Measurements from ENCODE around the gene GABRD. TPM values are rescaled to one million over a fixed set of nuclear protein-coding genes. Genes with fewer than 3 reads are reported as not detected.

GABRD gene
- total and polyA plus RNA-seq, 10 of the 15 experiments (the other 5 are each of a cell fraction or from before 2014, with no cell fraction given), result not detected

- DNase-seq (ENCODE audit: low read depth, low spot score), result no peak
- CTCF ChIA-PET, result no interaction called here
- in situ Hi-C loops (cut with MboI) (no loop called here), intact Hi-C loops (cut with micrococcal nuclease; ENCODE audit: unreplicated experiment) (no loop called here)
- Histone ChIP-seq H3K4me1 (ENCODE audit: control insufficient read depth, insufficient read depth, low read length) (no peaks in the 10 kb centered on the region), H3K27ac (ENCODE audit: control insufficient read depth, insufficient read depth) (no peak overlapping the region), H2AFZ (ENCODE audit: control insufficient read depth, low read depth, low read length) (peak overlapping the region; percentile 47; the same call in 1 of the 2 replicates), H3K79me2 (ENCODE audit: control insufficient read depth, insufficient read depth, low read length) (no peaks in the 10 kb centered on the region), H3K9me3 (replicated peaks; ENCODE audit: control insufficient read depth, insufficient read depth, low read length) (no peaks in the 10 kb centered on the region), H3K9ac (ENCODE audit: control insufficient read depth, insufficient read depth, low read length) (peak overlapping the region; percentile 22; the same call in 1 of the 2 replicates), H4K20me1 (ENCODE audit: control insufficient read depth, insufficient read depth) (no peaks in the 10 kb centered on the region), H3K4me2 (ENCODE audit: control insufficient read depth, insufficient read depth) (peak overlapping the region; percentile 62; the same call in 1 of the 2 replicates), H3K27me3 (replicated peaks in 1 of 2; ENCODE audit: control insufficient read depth in 2 of 2, insufficient read depth in 2 of 2, low read length in 1 of 2) (peaks cover 0 to 2% of the 10 kb centered on the region in 2 experiments; a peak in 2 of 4 replicates), H3K36me3 (ENCODE audit: control insufficient read depth in 2 of 2, insufficient read depth in 2 of 2, low read length in 1 of 2) (no peaks in the 10 kb centered on the region), H3K4me3 (peak overlapping the region; percentile 67; the same call in 1 of the 2 replicates)
- SMC1A ChIA-PET (ENCODE audit: uncharacterized antibody, unreplicated experiment), result no interaction called here
- ATAC-seq, result no peak
- RAD21 ChIA-PET (ENCODE audit: unreplicated experiment), result no interaction called here
- TF ChIP-seq SIN3A (IDR thresholded peaks at IDR 0.05; ENCODE audit: low read depth, low read length), result no peak
- TF ChIP-seq CBX5 (IDR thresholded peaks at IDR 0.05; ENCODE audit: low read depth), result no peak
- TF ChIP-seq SMARCA5 (IDR thresholded peaks at IDR 0.05), result no peak
- TF ChIP-seq NRF1 (conservative IDR thresholded peaks at IDR 0.05; ENCODE audit: low read depth, low read length), result no peak
- no peak for TF ChIP-seq BCL11A (IDR thresholded peaks at IDR 0.05; ENCODE audit: low read depth, low read length)
- TF ChIP-seq E2F8 (IDR thresholded peaks at IDR 0.05; ENCODE audit: low read depth, partially characterized antibody), result no peak
- no peak for TF ChIP-seq KAT2A (conservative IDR thresholded peaks at IDR 0.05; ENCODE audit: control insufficient read depth, low read depth, low read length)
- no peak for TF ChIP-seq MTA3 (IDR thresholded peaks at IDR 0.05; ENCODE audit: borderline replicate concordance, low read length)
- no peak for TF ChIP-seq NR2C1 (IDR thresholded peaks at IDR 0.05)
- TF ChIP-seq KLF5 (IDR thresholded peaks at IDR 0.05; ENCODE audit: partially characterized antibody), result no peak
- TF ChIP-seq SMAD5 (IDR thresholded peaks at IDR 0.05; ENCODE audit: low read depth), result no peak
- no peak for TF ChIP-seq CTCF (IDR thresholded peaks at IDR 0.05 in 2 of 3, conservative IDR thresholded peaks at IDR 0.05 in 1 of 3; ENCODE audit: control insufficient read depth in 2 of 3, extremely low read depth in 1 of 3, insufficient read depth in 1 of 3, low read depth in 3 of 3, low read length in 3 of 3)
- FAIRE-seq, result no peak
- POLR2A ChIA-PET, result no interaction called here
- 26% methylated on average over 52 of the region's 84 CpGs for WGBS (ENCODE audit: insufficient coverage, insufficient replicate concordance, low lambda C conversion rate, missing lambda C conversion rate)
- no TSS peak for BruUV-seq (replicated peaks)
Measured at GRCh38 chr1:2050793-2051682, 31.9 kb downstream of the GABRD start.

Data from GM12878 (cell line).